H9 (cell line): ENCODE measurements around the gene VDR. TPM values are rescaled to one million over a fixed set of nuclear protein-coding genes. Genes with fewer than 3 reads are reported as not detected.

ENCODE experiments used
- DNase-seq: peaks from one replicate; pipeline ENCODE4 v3.0.0-alpha.2; 2017
- H2AFZ ChIP-seq: one replicate; pipeline ENCODE4 v1.6.1; 2013; ENCODE audit warnings: mild to moderate bottlenecking, low read length, control low read depth, moderate library complexity
- H2AK5ac ChIP-seq: 2 replicates; pipeline ENCODE4 v1.6.1; 2013; ENCODE audit warnings: low read length, control low read depth, mixed read lengths; ENCODE audit not compliant: insufficient read length
- H2BK120ac ChIP-seq: one replicate; pipeline ENCODE4 v1.6.1; 2013; ENCODE audit warnings: low read depth, mild to moderate bottlenecking, low read length, control low read depth, inconsistent platforms; ENCODE audit not compliant: poor library complexity, severe bottlenecking
- H2BK12ac ChIP-seq: 2 replicates; pipeline ENCODE4 v1.6.1; 2013; ENCODE audit warnings: low read length, control low read depth, mixed read lengths, low read depth; ENCODE audit not compliant: insufficient read length
- H2BK15ac ChIP-seq: 2 replicates; pipeline ENCODE4 v1.6.1; 2013; ENCODE audit warnings: low read depth, low read length, control low read depth
- H2BK20ac ChIP-seq: one replicate; pipeline ENCODE4 v1.6.1; 2013; ENCODE audit warnings: low read depth, mild to moderate bottlenecking, low read length, control low read depth, inconsistent platforms; ENCODE audit not compliant: poor library complexity, severe bottlenecking
- H2BK5ac ChIP-seq: 2 replicates; pipeline ENCODE4 v1.6.1; 2013; ENCODE audit warnings: low read length, control low read depth, mixed read lengths; ENCODE audit not compliant: insufficient read length
- H3K14ac ChIP-seq: 2 replicates; pipeline ENCODE4 v1.6.1; 2013; ENCODE audit warnings: low read length, control low read depth; ENCODE audit not compliant: insufficient read depth
- H3K18ac ChIP-seq: 2 replicates; pipeline ENCODE4 v1.6.1; 2013; ENCODE audit warnings: low read depth, mild to moderate bottlenecking, mixed read lengths, low read length, control low read depth; ENCODE audit not compliant: insufficient read length
- H3K23ac ChIP-seq: 2 replicates; pipeline ENCODE4 v1.6.1; 2013; ENCODE audit warnings: low read length, control low read depth, mixed read lengths, low read depth; ENCODE audit not compliant: insufficient read length
- H3K23me2 ChIP-seq: 2 replicates; pipeline ENCODE4 v1.6.1; 2013; ENCODE audit warnings: low read depth, mild to moderate bottlenecking, mixed read lengths, low read length, control low read depth; ENCODE audit not compliant: insufficient read length, poor library complexity, severe bottlenecking
- H3K27ac ChIP-seq: 2 replicates; pipeline ENCODE4 v1.5.1; 2013; ENCODE audit warnings: low read length, control low read depth, mixed read lengths, low read depth; ENCODE audit not compliant: insufficient read length
- H3K27me3 ChIP-seq: 2 replicates; pipeline ENCODE4 v1.6.1; 2013; ENCODE audit warnings: low read length, control low read depth, inconsistent platforms; ENCODE audit not compliant: insufficient read depth
- H3K4ac ChIP-seq: 2 replicates; pipeline ENCODE4 v1.6.1; 2013; ENCODE audit warnings: low read depth, mild to moderate bottlenecking, control low read depth, inconsistent platforms, low read length, moderate library complexity
- H3K4me1 ChIP-seq: 2 replicates; pipeline ENCODE4 v1.6.1; 2013; ENCODE audit warnings: low read length, control low read depth, inconsistent platforms; ENCODE audit not compliant: insufficient read depth
- H3K4me2 ChIP-seq: 2 replicates; pipeline ENCODE4 v1.6.1; 2013; ENCODE audit warnings: low read length, control low read depth, mixed read lengths; ENCODE audit not compliant: insufficient read length, insufficient read depth
- H3K56ac ChIP-seq: 2 replicates; pipeline ENCODE4 v1.6.1; 2013; ENCODE audit warnings: low read depth, mild to moderate bottlenecking, mixed read lengths, low read length, control low read depth; ENCODE audit not compliant: insufficient read length
- H3K79me1 ChIP-seq: 2 replicates; pipeline ENCODE4 v1.6.1; 2013; ENCODE audit warnings: low read depth, mild to moderate bottlenecking, moderate library complexity, low read length, control low read depth, inconsistent platforms; ENCODE audit not compliant: insufficient read depth, poor library complexity, severe bottlenecking
- H3K79me2 ChIP-seq: 2 replicates; pipeline ENCODE4 v1.6.1; 2013; ENCODE audit warnings: low read length, control low read depth, inconsistent platforms; ENCODE audit not compliant: insufficient read depth
- H3K9ac ChIP-seq: 2 replicates; pipeline ENCODE4 v1.6.1; 2013; ENCODE audit warnings: low read length, control low read depth, mixed read lengths; ENCODE audit not compliant: insufficient read length; ENCODE audit errors: extremely low read depth
- H3K9me3 ChIP-seq: one replicate; pipeline ENCODE4 v1.6.1; 2013; ENCODE audit warnings: low read depth, low read length, inconsistent platforms; ENCODE audit not compliant: control insufficient read depth
- H3T11ph ChIP-seq: one replicate; pipeline ENCODE4 v1.6.1; 2013; ENCODE audit warnings: mild to moderate bottlenecking, low read length, control low read depth, inconsistent platforms
- H4K20me1 ChIP-seq: one replicate; pipeline ENCODE4 v1.6.1; 2013; ENCODE audit not compliant: control insufficient read depth, insufficient read length, insufficient read depth
- H4K5ac ChIP-seq: 2 replicates; pipeline ENCODE4 v1.6.1; 2013; ENCODE audit warnings: low read depth, mild to moderate bottlenecking, mixed read lengths, low read length, control low read depth; ENCODE audit not compliant: insufficient read length
- H4K8ac ChIP-seq: replicated peaks from 2 replicates; pipeline ENCODE4 v1.6.1; 2013; ENCODE audit warnings: low read length, control low read depth, mixed read lengths, low read depth; ENCODE audit not compliant: insufficient read length
- H4K91ac ChIP-seq: 2 replicates; pipeline ENCODE4 v1.6.1; 2013; ENCODE audit warnings: low read depth, mild to moderate bottlenecking, moderate library complexity, mixed read lengths, low read length, control low read depth; ENCODE audit not compliant: insufficient read length
- H3K27ac Mint-ChIP-seq, 3 experiments: 2 replicates in 2 of 3; 3 replicates in 1 of 3; pipeline ENCODE4 v1.8.0; 2020 to 2021; ENCODE audit warnings: mixed read lengths in 3 of 3, mild to moderate bottlenecking in 1 of 3, moderate library complexity in 1 of 3
- H3K27me3 Mint-ChIP-seq: 2 replicates; pipeline ENCODE4 v1.8.0; 2021; ENCODE audit warnings: low read depth, mild to moderate bottlenecking, moderate library complexity, mixed read lengths
- H3K36me3 Mint-ChIP-seq, 3 experiments: 2 replicates in 2 of 3; 3 replicates in 1 of 3; pipeline ENCODE4 v1.8.0; 2020 to 2021; ENCODE audit warnings: low read depth in 3 of 3, mixed read lengths in 3 of 3; ENCODE audit not compliant: insufficient read depth in 1 of 3
- H3K4me1 Mint-ChIP-seq, 2 experiments: 2 replicates each; pipeline ENCODE4 v1.8.0; 2020; ENCODE audit warnings: mixed read lengths in 2 of 2
- H3K4me3 Mint-ChIP-seq, 2 experiments: 2 replicates in 1 of 2; 3 replicates in 1 of 2; pipeline ENCODE4 v1.8.0; 2020 to 2021; ENCODE audit warnings: mild to moderate bottlenecking in 2 of 2, mixed read lengths in 2 of 2, moderate library complexity in 1 of 2
- H3K9me3 Mint-ChIP-seq, 2 experiments: 2 replicates in 1 of 2; 3 replicates in 1 of 2; pipeline ENCODE4 v1.8.0; 2020; ENCODE audit warnings: mild to moderate bottlenecking in 2 of 2, mixed read lengths in 2 of 2, moderate library complexity in 1 of 2
- CTCF ChIP-seq: fragments of 200-600 bp; sonication (generic); conservative IDR thresholded peaks from 3 replicates; pipeline ENCODE4 v1.8.0; 2021; ENCODE audit warnings: antibody characterized with exemption, mild to moderate bottlenecking
- WGBS: extraction: QIAGEN DNeasy Blood & Tissue Kit; methylation state at CpG from one replicate; pipeline ENCODE4 v1.1.7; 2013; ENCODE audit warnings: missing lambda C conversion rate, low lambda C conversion rate, mixed read lengths; ENCODE audit not compliant: insufficient read length; ENCODE audit errors: extremely low coverage; 5-methylcytosine and 5-hydroxymethylcytosine counted together
- total RNA-seq: library from RNA; stranded (reverse); gene quantifications from 2 replicates; pipeline ENCODE4 v1.2.1, GENCODE V29; 2021

VDR gene
- total RNA-seq, 1 experiment from 2014 or later, result 0.61 TPM

- no peaks in the 10 kb centered on the region; a peak in 2 of 5 replicates for H3K9me3 Mint-ChIP-seq
- H3K4ac ChIP-seq, result no peak overlapping the region
- no peak overlapping the region for H2BK15ac ChIP-seq
- H4K91ac ChIP-seq, result no peak overlapping the region
- no peak overlapping the region for H4K8ac ChIP-seq
- no peak for DNase-seq
- H2BK12ac ChIP-seq, result no peak overlapping the region
- H3K27ac Mint-ChIP-seq, result no peak overlapping the region
- H3K4me3 Mint-ChIP-seq, result no peak overlapping the region
- no peak overlapping the region for H3K27ac ChIP-seq
- no peak overlapping the region for H3K18ac ChIP-seq
- no peaks in the 10 kb centered on the region for H3K79me2 ChIP-seq
- H3K9me3 ChIP-seq, result no peaks in the 10 kb centered on the region
- no peak overlapping the region for H3K56ac ChIP-seq
- peaks cover 7% of the 10 kb centered on the region; the same call in 1 of the 2 replicates for H3K4me1 ChIP-seq
- no peak overlapping the region for H2AK5ac ChIP-seq
- H3K27me3 ChIP-seq, result no peaks in the 10 kb centered on the region
- H3K14ac ChIP-seq, result no peak overlapping the region
- no peak overlapping the region for H2BK20ac ChIP-seq
- TF ChIP-seq CTCF, result no peak
- no peaks in the 10 kb centered on the region for H3K36me3 Mint-ChIP-seq
- no peak overlapping the region for H3K9ac ChIP-seq
- no peak overlapping the region for H2AFZ ChIP-seq
- no peaks in the 10 kb centered on the region for H3K79me1 ChIP-seq
- no CpG with 5 or more reads among the region's 13 CpGs for WGBS
- H3K23ac ChIP-seq, result no peak overlapping the region
- H3K4me1 Mint-ChIP-seq, result peaks cover 22 to 39% of the 10 kb centered on the region in 2 experiments
- no peaks in the 10 kb centered on the region for H3K23me2 ChIP-seq
- H3K4me2 ChIP-seq, result no peak overlapping the region
- no peaks in the 10 kb centered on the region; the same call in 1 of the 2 replicates for H3K27me3 Mint-ChIP-seq
- H2BK120ac ChIP-seq, result no peak overlapping the region
- H2BK5ac ChIP-seq, result no peak overlapping the region
- no peak overlapping the region for H4K5ac ChIP-seq
- no peaks in the 10 kb centered on the region for H4K20me1 ChIP-seq
- H3T11ph ChIP-seq, result no peak overlapping the region
These were observed 72.4 kb downstream of the VDR start for GRCh38 chr12:47832263-47832933.
